ENCODE data around the gene BTBD16.

The BTBD16 gene

DNA sequence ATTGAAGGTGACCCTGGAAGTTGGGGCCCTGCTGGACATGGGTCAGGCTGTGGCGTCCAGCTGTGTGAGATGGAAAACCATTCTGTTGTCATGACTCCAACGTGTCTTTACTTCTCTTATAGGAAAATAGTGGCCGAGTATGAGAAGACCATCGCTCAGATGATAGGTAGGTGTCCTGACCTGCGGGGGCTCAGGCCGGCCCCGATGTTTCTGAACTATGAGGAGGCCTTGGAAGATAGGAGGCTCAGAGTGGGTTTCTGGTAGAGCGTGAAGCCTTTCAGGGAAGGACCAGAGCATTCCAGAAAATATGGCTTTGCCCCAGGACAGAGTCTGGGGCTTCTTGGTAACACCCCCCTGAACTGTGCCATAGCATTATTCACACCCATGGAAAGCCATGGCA, 29.3 kb upstream of the BTBD16 start:
- H3K4me3 ChIP-seq (ENCODE audit: low read length): no peak overlapping the region
- no peak for TF ChIP-seq ZNF274 (IDR thresholded peaks at IDR 0.05; ENCODE audit: low read depth, low read length)

DNA sequence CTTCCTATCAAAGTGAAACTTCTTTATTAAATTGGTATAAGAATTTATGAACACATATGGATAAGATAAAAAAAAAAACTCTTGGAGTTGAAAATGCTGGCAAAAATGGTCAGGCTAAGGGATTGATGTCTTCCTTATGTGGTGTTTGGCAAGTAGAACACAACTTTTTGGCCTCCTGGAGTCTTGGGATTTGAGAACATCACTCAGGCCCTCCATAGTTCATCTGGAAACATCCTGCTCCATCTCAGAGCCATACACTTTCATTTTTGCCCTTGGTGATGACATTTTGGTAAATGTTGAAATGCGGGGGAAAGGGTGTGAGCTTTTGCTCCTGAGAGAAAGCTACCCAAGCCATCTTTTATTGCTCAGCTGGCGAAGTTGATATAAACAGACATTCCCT, 27.5 kb upstream of the BTBD16 start:
- TF ChIP-seq ZNF274 (IDR thresholded peaks at IDR 0.05; ENCODE audit: low read depth, low read length): no peak
- H3K4me3 ChIP-seq (ENCODE audit: low read length): no peak overlapping the region

DNA sequence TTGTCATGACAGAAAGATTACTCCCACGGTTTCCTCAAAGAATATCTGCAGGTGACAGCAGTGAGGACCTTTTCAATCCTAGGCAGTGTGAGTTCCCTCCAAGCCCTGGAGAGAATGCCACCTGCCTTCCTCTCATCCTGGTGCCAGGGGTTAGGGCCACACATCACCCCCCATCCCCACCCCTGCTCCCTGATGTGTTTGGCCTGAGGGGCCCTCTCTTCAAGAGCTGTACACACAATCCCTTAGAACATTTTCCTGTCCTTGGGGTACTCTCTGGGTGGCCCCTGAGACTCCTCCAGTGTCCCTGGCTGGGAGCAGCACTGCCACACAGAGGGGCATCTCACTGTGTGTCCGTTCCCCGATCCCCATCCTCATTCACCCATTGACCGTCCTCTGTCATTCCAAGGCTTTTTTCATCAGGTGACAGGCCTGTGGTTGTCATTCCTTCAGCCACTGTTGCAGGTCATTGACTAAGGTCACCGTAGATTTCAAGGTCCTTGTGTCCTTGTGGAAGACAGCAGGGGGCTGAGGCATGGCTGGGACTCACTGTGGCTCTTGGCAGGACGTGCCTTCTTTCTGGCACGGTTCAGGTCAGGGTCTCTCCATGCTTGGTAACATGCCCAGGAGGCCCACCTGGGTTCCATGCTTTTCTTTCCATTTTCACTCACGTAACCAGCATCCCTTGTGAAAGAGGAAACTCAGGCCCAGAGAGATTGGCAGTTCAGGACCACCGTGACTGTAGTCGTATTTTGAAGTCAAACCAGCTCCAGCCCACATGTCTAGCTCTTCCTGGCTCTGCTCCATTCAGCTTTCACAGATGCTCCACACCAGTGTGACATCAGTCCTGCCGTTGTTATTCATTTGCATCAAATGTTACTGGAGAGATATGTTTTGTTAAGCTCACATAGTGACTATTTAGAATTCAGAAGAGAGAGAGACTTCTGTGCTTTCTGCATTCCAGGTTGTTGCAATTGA, 26.8 kb upstream of the BTBD16 start:
- TF ChIP-seq ZNF274 (IDR thresholded peaks at IDR 0.05; ENCODE audit: low read depth, low read length): no peak
- no peak overlapping the region for H3K4me3 ChIP-seq (ENCODE audit: low read length)

DNA sequence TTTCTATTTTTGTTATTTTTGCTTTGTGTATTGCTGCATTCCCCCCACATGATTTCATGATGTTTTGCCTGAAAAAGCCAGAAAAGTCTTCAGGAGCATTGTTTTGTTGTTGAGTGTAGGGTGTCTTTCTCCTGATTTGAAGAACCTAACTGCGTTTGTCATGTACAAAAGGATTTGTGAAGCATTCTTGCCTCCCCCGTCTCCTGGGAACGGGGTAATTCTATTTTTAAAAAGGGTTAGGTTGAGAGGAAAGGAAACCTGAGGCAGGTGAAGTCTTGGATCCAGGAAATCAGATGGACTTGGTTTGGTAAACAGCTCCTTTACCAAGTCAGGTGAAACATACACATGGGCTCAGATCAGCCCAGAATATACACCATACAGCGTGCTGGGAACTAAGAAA, 26.0 kb upstream of the BTBD16 start:
- no peak overlapping the region for H3K4me3 ChIP-seq (ENCODE audit: low read length)
- TF ChIP-seq ZNF274 (IDR thresholded peaks at IDR 0.05; ENCODE audit: low read depth, low read length): no peak

DNA sequence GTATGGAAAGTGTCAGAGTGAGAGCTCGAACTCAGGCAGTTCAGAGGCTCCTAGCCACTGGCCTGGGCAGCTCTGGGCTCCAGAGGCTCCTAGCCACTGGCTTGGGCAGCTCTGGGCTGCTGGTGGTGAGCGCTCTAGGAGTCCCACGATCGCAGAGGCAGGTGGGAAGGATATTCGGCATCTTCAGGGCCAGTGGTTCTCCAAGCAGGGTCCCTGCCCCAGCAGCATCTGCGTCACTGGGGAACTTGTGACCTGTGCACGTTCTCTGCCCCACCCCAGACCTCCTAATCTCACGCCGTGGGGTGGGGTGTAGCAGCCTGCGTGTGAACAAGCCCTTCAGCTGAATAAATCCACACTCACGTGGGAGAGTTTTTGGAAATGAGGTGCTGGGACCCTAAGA, 25.2 kb upstream of the BTBD16 start:
- no peak overlapping the region for H3K4me3 ChIP-seq (ENCODE audit: low read length)
- TF ChIP-seq ZNF274 (IDR thresholded peaks at IDR 0.05; ENCODE audit: low read depth, low read length): no peak

DNA sequence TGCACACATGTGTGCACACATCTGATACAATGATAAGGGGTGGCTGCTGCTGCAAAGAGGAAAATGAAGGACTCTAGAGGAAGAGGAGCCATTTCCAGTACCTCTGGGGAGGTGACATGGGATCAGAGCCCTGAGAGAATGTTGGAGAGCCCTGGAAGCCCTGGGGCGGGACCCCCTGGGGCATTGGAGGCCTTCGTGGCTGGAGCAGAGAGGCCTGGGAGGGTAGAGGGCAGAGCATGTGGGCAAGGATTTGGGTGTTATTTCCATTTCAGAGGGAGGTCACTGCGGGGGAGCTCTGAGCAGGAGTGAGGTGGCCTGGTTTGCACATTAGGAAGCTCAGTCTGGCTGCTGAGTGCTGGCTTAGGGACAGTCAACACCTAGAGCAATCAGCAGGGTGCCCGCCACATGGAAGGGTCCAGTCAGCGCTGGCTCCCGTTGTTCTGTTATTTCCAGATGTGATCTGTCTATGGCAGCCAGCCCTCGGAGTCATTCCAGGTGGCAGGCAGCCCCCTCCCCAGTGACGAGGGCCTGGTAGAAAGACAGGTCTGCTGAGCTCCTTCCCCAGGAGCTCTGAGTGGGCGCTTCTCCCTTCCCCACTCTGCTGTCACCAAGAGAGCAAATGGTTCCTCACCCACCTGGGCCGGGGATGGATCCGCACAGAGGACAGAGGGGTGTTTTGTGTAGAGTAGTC, 24.1 kb upstream of the BTBD16 start:
- no peak overlapping the region for H3K4me3 ChIP-seq (ENCODE audit: low read length)
- TF ChIP-seq ZNF274 (IDR thresholded peaks at IDR 0.05; ENCODE audit: low read depth, low read length): no peak

DNA sequence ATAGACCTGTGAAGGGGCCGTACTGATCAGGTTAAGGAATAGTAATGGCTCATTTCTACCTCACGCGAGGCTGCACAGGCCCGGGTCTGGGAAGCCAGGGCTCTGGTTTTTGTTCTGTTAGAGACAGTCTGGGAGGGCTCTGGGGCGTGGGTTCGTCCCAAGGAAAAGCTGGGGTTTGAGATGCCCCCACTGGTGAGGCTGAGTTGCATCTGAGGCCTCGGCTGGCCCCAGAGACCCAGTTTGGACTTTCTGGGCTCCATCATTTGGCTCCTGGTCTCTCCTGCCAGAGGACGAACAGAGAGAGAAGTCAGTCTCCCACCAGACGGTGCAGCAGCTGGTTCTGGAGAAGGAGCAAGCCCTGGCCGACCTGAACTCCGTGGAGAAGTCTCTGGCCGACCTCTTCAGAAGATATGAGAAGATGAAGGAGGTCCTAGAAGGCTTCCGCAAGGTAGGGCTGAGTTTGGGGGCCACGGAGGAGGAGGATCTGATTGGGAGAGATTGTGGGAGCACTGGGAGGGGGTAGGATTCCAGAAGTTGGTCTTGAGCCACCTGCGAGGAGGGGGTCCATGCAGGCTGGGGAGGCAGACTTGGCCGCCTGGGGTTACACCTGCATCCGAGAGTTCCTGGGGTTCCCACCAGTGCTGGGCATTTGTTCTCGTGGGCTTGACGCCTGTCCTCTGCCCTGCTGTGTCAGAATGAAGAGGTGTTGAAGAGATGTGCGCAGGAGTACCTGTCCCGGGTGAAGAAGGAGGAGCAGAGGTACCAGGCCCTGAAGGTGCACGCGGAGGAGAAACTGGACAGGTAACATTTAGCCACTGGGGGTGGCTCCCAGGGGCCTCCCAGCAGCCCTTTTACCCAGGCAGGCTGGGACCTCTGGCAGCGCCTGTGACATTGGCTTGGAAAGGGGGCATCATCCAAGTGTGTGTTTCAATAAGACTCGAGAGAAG, 22.5 kb upstream of the BTBD16 start:
- no peak overlapping the region for H3K4me3 ChIP-seq (ENCODE audit: low read length)
- no peak for TF ChIP-seq ZNF274 (IDR thresholded peaks at IDR 0.05; ENCODE audit: low read depth, low read length)

DNA sequence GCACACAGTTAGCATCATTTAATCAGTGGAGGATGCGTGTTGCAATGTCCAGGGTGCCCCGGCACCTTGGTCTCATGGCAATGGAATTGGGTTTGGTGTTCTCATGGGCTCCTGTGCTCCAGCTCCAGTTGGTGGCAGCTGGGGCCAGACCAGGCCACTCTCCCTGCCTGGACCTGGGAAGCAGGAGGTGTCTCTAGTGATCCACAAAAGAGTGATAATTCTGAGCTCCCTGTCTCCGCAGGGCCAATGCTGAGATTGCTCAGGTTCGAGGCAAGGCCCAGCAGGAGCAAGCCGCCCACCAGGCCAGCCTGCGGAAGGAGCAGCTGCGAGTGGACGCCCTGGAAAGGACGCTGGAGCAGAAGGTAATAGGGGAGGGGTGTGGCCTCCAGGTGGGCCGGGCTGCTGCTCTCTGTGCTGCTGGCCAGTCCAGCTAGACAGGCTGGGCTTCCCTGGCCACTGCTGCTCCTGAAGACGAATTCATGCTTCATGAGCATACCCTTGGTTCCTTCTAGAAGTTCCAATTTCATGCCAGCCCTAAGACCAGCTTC, 21.7 kb upstream of the BTBD16 start:
- TF ChIP-seq ZNF274 (IDR thresholded peaks at IDR 0.05; ENCODE audit: low read depth, low read length): no peak
- H3K4me3 ChIP-seq (ENCODE audit: low read length): no peak overlapping the region

DNA sequence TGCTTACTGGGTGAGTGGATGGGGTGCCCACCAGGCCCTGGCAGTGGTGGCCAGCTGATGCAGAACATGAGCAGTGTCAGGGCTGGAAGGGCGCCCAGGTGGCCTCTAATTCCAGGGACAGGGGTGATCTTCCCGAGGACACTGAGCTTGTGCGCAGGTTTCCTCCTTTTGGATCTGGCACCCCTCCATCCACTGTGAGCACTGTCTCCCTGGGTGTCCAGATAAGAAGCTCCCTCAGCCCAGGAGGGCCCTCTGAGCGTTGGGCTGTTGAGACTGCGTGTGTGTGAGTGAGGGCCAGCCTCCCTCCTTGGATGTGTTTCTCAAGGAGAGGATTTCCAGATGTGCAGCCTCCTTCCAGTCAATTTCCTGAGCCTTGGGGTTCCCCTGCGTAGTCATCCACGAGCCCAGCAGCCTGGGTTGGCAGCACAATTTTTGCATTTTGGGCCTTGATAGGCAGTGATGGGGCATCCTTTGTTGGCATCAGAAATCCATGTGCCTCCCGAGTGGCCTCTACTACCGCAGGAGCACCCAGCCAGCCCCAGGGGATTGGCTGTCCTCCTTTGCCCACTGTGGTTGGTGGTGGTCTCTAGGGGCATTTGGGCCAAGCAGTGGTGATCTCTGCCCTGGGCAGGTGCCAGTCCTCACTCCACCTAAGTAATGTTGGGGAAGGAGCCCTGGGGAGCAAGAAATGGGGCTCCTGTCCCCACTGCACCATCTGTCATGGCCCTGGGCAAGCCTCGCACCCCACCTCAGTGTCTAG, 20.9 kb upstream of the BTBD16 start:
- no peak for TF ChIP-seq ZNF274 (IDR thresholded peaks at IDR 0.05; ENCODE audit: low read depth, low read length)
- no peak overlapping the region for H3K4me3 ChIP-seq (ENCODE audit: low read length)

DNA sequence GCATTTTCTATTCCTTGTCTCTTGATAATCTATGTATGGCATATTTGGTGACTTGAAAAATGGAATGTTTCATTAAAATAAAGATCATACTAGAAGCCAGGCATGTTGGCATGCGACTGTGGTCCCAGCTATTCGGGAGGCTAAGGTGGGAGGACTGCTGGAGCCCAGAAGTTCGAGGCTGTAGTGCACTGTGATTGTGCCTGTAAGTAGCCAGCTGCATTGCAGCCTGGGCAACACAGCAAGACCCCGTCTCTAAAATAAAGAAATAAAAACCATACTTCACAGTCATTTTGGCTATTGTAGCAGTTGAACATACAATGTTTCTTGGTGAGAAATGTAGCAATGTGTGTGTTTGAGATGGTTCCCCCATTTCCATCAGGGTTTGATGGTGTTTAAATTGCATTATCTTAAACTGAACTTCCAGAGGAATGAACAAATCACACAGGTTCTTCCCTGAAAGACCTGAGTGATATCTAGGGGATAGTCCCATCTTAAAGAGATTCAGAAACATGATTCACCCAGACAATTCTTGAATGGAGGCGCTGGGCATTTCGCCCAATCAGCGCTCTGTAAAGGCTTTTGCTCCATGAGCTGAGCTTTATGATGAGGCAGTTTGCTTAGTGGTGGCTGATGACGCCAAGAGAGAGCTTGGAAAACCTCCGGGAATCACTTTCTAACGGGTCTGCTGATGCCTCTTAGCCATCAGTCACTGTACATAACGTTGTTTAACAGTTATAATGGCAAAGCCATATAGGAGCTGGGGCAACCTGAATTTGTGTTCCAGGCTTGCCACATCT, 19.4 kb upstream of the BTBD16 start:
- TF ChIP-seq ZNF274 (IDR thresholded peaks at IDR 0.05; ENCODE audit: low read depth, low read length): no peak
- no peak overlapping the region for H3K4me3 ChIP-seq (ENCODE audit: low read length)

DNA sequence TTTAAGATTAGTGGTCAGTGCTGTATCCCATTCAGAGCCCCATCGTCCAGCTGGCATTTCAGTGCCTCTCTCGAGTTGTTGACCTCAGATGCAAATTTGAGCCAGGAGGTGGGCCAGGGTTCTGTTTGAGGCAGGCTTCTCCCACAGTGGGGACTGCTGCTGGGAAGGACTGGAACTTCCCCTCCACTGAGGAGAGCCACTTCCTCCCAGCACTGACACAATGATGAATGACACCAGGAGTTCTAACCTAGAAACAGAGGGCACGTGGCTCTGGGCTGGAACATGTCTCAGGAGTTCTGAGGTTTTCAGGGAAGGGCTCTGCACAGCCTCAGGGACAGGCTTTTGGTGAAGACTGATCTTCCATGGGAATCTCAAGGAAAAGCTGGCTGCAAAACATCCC, 18.3 kb upstream of the BTBD16 start:
- no peak for TF ChIP-seq ZNF274 (IDR thresholded peaks at IDR 0.05; ENCODE audit: low read depth, low read length)

DNA sequence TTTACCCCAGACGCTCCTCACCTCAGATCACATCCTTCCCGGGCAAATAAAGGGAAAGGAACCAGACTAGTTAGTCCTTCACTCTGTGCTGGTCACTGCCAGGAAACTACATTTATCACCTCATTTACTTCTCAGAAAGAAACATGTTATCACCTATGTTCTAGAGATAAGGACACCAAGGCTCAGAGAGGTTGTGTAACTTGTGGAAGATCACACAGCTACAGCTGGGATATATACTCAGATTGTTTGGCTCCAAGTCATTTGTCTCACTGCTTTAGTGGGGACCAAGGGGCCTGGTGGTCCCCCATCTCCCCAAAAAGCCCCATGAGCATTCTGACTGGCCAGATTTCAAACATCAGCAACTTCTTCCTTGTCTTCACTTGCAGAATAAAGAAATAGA, 17.5 kb upstream of the BTBD16 start:
- no peak overlapping the region for H3K4me3 ChIP-seq (ENCODE audit: low read length)
- no peak for TF ChIP-seq ZNF274 (IDR thresholded peaks at IDR 0.05; ENCODE audit: low read depth, low read length)

More for the DNA sequence above, 18.3 kb upstream of the BTBD16 start:
- no peak overlapping the region for H3K4me3 ChIP-seq (ENCODE audit: low read length)

Data from GM08714 (cell line).